GM21576 (cell line): ENCODE measurements around the gene PRR14L.

Experiments used
- ATAC-seq: cut with Tn5 transposase; IDR thresholded peaks from one replicate; pipeline ENCODE4 v1.9.1; 2021; ENCODE audit warnings: mild to moderate bottlenecking, moderate library complexity; ENCODE audit not compliant: unreplicated experiment

PRR14L gene

DNA sequence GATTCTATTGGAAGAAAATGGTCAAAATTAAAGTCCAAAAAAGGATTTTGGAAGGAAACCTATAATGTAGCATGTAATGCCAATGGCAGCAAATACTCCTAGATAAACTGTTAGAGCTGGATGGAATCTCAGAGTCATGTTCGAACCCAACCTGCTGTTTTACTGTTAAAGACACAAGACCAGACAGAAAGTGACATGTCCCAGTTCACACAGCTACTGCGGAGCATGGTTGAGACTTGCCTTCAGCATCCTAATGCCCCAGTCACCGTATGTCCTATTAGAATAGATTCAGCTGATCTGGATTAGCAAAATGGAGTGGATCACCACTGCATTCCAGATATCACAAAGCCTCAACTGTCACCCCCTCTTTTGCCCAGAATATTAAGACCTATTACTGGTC, 102.9 kb downstream of the PRR14L start:
- no peak for ATAC-seq

DNA sequence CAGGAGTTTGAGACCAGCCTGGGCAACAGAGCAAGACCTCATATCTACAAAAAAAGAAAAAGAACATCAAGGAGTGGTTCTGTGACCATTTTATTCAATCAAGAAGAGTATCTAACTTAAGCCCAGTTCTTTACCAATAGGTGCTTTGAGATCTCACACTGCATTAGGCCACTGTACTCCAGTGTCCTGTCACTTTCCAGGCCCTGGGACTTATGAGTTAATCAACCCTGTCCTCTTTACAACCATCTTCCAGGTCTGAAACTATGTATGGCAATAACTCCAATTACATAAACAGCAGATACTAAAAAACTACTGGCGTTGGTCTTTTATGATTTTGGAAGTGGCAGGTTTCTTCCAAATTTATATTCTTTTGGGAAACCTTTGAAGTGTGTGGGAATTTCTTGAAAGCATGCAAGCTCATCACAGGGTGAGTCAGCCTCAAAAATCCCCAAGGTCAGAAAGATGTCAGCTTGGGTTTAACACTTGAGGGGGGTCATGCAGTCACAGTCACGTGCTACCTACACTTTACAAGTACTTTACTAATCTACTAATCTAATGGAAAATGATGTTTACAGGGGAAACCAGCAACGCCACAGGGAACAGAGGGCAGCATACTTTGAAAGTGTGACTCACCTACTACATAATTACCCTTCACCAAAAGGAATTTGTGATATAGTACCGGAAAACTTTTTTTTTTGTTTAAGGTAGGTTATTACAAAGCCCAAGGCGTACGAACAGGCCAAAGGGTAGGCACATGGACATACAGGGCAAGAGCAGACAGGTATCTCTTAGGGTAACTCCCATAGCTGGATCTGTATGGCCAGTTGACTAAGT, 103.5 kb downstream of the PRR14L start:
- ATAC-seq, result peak; percentile 55

DNA sequence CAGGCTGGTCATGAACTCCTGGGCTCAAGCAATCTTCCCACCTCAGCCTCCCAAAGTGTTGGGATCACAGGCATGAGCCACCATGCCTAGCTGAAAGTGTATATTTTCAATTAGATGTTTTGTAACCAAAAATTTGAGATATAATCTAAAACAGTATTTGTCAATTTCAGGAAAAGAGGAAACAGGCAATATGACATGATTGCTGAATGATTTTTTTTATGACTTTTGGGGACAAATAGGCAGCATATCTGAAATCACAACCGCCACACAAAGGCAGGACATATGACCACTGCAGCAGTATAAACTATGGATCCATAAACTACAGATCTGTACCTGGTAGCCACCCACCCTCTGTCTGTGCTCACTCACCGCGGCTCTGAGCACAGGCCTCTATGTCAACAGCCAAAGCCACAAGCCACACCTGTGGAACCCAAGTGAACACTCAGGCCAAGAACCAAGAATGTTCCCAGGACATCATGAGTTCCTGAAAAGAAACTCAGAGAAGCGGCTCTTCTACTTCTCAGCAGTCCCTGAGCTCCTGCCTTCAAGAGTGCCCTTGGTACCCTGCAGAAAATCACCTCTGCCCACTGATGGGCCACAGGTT, 110.4 kb downstream of the PRR14L start:
- no peak for ATAC-seq

DNA sequence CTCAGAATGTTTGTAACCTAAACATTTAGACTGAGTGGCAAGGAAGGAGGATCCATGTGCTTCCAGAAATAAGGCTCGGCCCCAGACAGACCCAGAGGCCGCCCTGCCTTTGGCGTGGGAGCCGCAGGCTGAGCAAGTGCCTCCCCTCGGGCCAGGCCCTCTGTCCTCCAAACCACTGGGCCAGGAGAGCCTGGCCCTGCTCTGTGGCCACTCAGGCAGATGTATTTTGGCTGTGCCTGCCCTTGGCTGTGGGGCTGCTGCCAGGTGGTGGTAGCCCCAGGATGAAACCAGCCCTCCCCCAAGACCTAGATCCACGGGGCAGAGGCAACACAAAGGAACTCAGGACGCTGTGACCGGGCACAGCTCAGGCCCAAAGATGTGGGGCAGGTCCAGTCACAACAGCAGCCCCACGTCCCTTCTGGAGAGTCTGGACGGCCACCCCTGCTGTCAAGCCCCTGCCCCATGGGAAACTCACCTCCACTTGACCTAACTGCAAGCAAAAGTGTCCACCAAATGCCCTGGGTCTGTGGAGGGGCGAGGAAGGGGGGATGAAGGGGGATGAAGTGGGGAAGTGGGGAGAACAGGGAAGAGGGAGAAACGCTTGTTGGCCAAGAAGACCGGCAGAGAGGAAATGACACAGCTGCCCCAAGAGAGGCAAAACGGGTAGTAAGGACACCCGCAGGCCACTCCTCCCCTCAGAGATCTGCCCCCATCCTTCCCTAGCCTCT, 111.9 kb downstream of the PRR14L start:
- no peak for ATAC-seq

DNA sequence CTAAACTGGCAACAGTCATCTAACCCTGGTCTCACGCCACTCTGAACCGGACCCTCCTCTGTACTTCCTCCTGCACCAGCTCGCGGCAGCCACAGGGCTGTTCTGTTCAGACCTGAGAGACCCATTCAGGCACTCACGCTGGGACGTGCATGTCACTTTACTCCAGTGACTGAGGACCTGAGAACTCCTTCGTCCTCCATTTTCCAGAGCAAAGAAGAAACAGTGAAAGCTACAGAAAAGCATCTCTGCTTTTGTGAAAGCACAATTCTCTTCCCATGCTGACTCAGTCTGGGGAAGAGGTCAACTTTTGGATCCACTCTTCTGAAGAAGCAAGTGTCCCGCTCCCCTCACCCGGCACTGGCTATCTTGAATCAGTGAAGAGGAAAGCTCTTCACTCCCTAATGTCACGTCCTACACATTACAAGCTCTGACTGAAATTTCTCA, 112.5 kb downstream of the PRR14L start:
- no peak for ATAC-seq

DNA sequence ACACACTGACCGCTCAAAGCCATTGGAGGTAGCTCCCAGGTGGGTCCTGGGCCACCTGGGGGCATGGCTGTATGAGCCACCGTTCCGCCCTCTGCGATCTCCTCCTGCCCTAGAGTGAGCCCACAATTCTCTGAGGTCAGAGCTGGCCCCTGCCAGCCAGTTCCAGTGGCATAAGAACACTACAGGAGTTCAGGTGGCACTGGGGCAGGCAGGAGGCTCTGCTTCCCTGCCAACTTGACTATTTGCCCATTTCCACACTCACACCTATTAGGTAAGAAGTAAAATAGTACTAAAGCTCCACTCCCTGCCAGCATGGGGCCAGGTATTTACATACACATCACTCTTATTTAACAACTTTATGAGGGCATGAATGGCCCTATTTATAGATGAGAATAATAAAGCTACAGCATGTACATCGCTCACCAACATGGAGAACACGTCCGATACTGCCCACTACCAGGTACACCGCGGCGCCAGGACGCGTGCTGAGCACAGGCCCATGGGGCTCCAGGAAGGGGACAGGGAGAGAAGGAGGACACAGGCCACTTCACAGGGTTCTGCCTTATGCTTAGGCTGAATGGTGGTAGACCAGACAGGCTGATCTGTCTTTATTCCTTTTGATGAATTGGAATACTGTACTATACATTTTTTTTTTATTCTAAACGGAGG, 114.2 kb downstream of the PRR14L start:
- ATAC-seq, result no peak

DNA sequence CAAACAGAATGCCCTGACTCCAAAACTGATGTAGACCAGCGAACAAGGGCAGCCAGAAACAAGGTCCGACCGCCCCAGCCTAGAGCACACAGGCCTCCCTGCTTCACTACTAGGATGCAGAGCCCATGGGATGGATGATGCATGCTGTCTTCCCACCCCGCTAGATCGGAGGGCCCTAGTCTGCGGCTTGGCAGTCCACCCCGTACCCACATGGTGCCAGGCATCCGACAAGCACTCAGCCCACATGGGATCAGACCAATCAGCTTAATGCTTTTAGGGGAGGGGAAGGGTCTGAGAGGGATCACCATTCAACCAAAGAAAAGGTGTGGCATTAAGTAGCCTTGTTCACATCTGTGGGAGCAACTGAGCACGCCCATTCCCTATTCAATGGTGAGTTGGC, 118.5 kb downstream of the PRR14L start:
- no peak for ATAC-seq
